Natural killer cell treated with Interleukin-12 subunit alpha and Interleukin-12 subunit beta and Interleukin-15 and Interleukin-18, amount 100 ng/mL, for 72 hours (primary cell): Measurements from ENCODE around the gene INMT. TPM values are rescaled to one million over a fixed set of nuclear protein-coding genes. Genes with fewer than 3 reads are reported as not detected.
A peak's percentile ranks its signal among the peaks of the same experiment; 100 is the strongest.

ENCODE experiments used
- ATAC-seq, 2 donors: fragments of 150-1000 bp; cut with Tn5 transposase in 1 of 2; sonication (Bioruptor Pico), chemical (Tn5 transposase) in 1 of 2; 2 replicates each; pipeline ENCODE4 v1.10.0; 2021
- DNase-seq: peaks from one replicate; pipeline ENCODE4 v3.0.0; 2022; ENCODE audit warnings: low spot score
- H3K27ac Mint-ChIP-seq, 2 donors: 1 replicate in 1 of 2; 2 replicates in 1 of 2; pipeline ENCODE4 v1.8.0; 2022; ENCODE audit warnings: mixed read lengths in 2 of 2, mild to moderate bottlenecking in 1 of 2, moderate library complexity in 1 of 2
- H3K27me3 Mint-ChIP-seq, 2 donors: 1 replicate in 1 of 2; 2 replicates in 1 of 2; pipeline ENCODE4 v1.8.0; 2022; ENCODE audit warnings: mixed read lengths in 2 of 2
- H3K36me3 Mint-ChIP-seq: one replicate; pipeline ENCODE4 v1.8.0; 2022; ENCODE audit warnings: mixed read lengths
- H3K4me1 Mint-ChIP-seq, 2 donors: 1 replicate in 1 of 2; 2 replicates in 1 of 2; pipeline ENCODE4 v1.8.0; 2022; ENCODE audit warnings: low read depth in 2 of 2, mixed read lengths in 2 of 2, mild to moderate bottlenecking in 1 of 2
- H3K4me3 Mint-ChIP-seq: one replicate; pipeline ENCODE4 v1.8.0; 2022; ENCODE audit warnings: mixed read lengths
- H3K9me3 Mint-ChIP-seq: 2 replicates; pipeline ENCODE4 v1.8.0; 2022; ENCODE audit warnings: mixed read lengths
- total RNA-seq, 2 donors: library from RNA; stranded (reverse); gene quantifications; one replicate each; pipeline ENCODE4 v1.2.3, GENCODE V29; 2022

INMT gene
- total RNA-seq, 2 donors from 2014 or later: 0.33 TPM; not detected in 1

DNA sequence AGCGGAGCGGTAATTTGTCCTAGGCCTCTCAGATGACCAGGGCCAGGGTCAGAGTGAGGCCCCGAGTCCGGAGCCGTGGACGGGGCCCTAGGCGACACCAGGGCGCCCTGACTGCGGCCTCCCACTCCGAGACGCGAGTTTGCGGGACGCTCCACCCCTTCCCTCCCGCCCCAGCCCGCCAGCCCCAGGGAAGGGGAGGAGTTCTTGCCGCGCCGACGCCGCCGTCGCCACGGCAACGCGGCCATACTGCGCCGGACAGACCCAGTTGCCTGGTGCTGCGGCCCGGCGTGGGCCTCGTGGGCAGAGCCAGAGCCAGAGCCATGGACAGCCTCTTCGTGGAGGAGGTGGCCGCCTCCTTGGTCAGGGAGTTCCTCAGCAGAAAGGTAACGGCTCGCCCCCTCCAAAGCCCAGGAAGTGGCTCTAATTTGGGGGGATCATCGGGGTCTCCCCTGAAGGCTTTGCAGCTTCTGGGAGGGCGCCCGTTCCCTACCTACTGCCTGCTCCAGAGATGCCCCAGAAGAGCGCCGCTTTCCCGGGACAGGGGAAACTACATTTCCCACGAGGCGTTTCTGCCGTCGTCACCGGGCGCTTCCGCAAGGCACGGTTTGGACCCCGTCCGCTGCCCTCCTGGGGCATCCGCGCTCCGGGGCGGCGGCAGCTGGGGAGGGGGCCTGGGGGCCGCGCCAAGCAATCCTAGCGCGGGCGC lies 19.4 kb downstream of the INMT start, which contains the start of gene MINDY4:
TSS of gene MINDY4 (plus strand) at position 244 of the 706 bp plus-strand sequence. CDS start at position 321, 77 bp downstream.
- H3K27ac Mint-ChIP-seq: peak within 1 kb of the TSS; percentile 40 to 44
- H3K9me3 Mint-ChIP-seq: no peaks in the 10 kb centered on the region
- H3K4me3 Mint-ChIP-seq: peak within 1 kb of the TSS; percentile 81
- H3K27me3 Mint-ChIP-seq: peaks cover 0 to 2% of the 10 kb centered on the region in 2 donors
- no peaks in the 10 kb centered on the region for H3K36me3 Mint-ChIP-seq
- DNase-seq (peak; percentile 79), ATAC-seq (peak; percentile 93)
- H3K4me1 Mint-ChIP-seq: peaks cover 4 to 5% of the 10 kb centered on the region in 2 donors

DNA sequence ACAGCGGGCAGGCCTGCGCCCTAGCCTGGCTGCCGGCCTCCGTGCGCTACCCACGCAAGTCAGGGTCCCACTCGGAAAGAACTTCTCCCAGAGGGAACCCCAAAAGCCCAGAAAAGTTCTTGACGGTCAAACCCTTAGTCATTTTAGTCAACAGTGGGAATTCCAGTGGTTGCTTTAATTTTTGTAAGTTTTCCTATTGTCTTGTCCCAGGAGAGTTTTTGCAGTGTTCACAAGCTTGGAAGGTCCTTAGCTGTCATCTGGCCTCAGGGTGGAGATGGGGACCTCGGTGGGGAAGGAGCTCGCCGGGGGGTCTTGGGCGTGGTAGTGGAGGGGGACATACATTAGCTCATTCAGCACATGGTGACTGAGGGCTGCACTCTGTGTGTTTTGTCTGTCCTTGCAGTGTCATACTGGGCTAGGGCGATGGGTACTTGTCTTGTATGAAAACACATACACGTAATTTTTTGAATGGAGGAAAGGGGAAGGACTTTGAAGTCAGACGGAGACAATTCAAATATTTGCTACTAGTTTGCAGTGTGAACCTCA lies 20.0 kb downstream of the INMT start:
- no peak for DNase-seq
- Mint-ChIP-seq H3K4me3 (peak overlapping the region; percentile 81), H3K36me3 (no peaks in the 10 kb centered on the region), H3K4me1 (peaks cover 4 to 5% of the 10 kb centered on the region in 2 donors), H3K27ac (peak overlapping the region; percentile 26 to 44), H3K9me3 (no peaks in the 10 kb centered on the region), H3K27me3 (peaks cover 0 to 2% of the 10 kb centered on the region in 2 donors)
- no peak for ATAC-seq

DNA sequence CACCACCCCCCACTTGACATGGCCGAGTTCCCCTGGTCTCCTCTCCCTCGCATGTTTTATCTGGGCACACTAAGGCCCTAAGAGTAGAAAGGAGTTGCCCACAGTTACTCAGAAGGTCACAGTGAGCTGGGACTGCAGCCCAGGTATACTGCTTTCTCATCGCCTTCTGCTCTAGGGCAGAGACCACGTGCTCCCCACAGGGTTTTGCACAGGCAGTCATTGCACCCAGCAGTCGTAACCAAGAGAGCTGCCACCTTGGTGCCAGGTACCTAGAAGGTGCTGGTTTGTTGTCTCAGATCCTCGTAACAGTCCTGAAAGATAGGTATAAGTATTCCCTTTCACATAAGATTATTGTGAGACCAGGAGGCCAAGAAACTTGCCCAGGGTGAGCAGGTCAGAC lies 21.0 kb downstream of the INMT start:
- Mint-ChIP-seq H3K4me3 (no peak overlapping the region), H3K4me1 (peaks cover 4 to 5% of the 10 kb centered on the region in 2 donors), H3K36me3 (no peaks in the 10 kb centered on the region), H3K27ac (no peak overlapping the region), H3K9me3 (no peaks in the 10 kb centered on the region), H3K27me3 (peaks cover 0 to 2% of the 10 kb centered on the region in 2 donors)
- DNase-seq (no peak), ATAC-seq (no peak)

DNA sequence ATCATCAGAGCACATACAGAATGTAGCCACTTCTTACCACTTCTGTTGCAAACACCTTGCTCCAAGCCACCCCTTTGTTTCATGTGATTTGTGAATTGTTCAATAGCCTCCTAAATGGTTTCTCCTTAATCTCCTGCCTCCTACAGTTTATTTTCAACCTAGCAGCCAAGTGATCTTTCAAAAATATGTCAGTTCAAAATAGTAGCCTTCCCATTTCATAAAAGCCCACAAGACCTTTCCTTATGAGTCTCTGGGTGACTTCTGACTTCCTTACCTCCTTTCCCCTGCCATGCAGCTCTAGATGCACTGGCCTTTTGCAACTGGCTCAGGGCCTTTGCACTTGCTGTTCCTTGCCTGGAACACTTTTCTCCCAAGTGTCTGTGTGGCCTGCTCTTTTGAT lies 24.1 kb downstream of the INMT start:
- H3K27ac Mint-ChIP-seq: no peak overlapping the region
- peaks cover 4 to 5% of the 10 kb centered on the region in 2 donors for H3K4me1 Mint-ChIP-seq
- H3K27me3 Mint-ChIP-seq: no peaks in the 10 kb centered on the region
- H3K4me3 Mint-ChIP-seq: no peak overlapping the region
- DNase-seq (no peak), ATAC-seq (no peak)
- H3K9me3 Mint-ChIP-seq: no peaks in the 10 kb centered on the region
- no peaks in the 10 kb centered on the region for H3K36me3 Mint-ChIP-seq

DNA sequence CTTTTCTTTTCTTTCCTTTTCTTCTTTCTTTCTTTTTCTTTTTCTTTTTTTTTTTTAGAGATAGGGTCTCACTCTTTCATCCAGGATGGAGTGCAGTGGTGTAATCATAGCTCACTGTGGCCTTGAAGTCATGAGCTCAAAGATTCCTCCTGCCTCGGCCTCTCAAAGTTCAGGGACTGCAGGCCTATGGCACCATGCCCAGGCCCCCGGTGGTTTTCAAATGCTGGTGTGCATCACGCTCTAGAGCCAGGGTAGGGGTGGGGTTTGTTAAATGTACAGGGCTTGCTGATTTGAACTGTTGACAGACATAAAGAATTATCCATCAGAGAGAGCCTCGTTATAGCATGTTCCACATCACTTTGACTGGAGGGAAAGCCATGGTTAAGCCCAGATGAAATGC lies 25.0 kb downstream of the INMT start:
- DNase-seq (no peak), ATAC-seq (no peak)
- Mint-ChIP-seq H3K4me3 (no peak overlapping the region), H3K27me3 (no peaks in the 10 kb centered on the region), H3K27ac (no peak overlapping the region), H3K4me1 (peaks cover 2 to 3% of the 10 kb centered on the region in 2 donors), H3K9me3 (no peaks in the 10 kb centered on the region), H3K36me3 (no peaks in the 10 kb centered on the region)

DNA sequence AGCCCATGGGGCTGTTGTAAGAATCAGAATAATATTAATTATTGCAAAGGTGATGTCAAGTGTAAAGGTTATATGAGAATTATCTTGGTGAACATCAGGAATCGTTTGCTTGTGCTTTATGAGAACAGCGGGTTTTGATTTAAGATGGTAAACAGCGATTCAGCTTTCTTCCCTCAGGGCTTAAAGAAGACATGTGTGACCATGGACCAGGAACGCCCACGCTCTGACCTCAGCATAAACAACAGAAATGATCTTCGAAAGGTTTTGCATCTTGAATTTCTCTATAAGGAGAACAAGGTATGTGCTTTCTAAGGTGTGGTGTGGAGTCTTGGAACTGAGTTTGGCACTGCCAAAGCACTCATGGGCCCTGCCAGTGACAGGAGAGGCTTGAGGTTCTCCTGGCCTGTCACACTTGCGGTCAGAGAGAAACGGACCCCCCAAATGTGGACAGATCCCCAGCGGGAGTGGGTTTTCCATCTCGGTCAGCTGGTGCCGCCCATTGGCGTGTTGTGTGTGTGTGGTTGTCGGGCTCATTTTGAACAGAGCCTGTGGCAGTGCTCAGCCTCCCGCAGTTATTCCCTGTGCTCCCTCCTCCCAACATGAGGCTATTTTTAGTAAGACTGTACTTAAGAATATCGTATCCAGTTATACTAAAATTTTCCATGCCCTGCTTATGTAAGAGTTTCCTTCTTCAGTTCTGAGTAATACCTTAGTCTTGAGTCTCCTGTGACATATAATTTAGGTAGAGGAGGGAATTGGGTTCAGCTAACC lies 26.5 kb downstream of the INMT start:
- H3K9me3 Mint-ChIP-seq: no peaks in the 10 kb centered on the region
- ATAC-seq (no peak), DNase-seq (no peak)
- H3K4me1 Mint-ChIP-seq: no peaks in the 10 kb centered on the region
- no peaks in the 10 kb centered on the region for H3K27me3 Mint-ChIP-seq
- H3K27ac Mint-ChIP-seq: no peak overlapping the region
- H3K36me3 Mint-ChIP-seq: no peaks in the 10 kb centered on the region
- no peak overlapping the region for H3K4me3 Mint-ChIP-seq

DNA sequence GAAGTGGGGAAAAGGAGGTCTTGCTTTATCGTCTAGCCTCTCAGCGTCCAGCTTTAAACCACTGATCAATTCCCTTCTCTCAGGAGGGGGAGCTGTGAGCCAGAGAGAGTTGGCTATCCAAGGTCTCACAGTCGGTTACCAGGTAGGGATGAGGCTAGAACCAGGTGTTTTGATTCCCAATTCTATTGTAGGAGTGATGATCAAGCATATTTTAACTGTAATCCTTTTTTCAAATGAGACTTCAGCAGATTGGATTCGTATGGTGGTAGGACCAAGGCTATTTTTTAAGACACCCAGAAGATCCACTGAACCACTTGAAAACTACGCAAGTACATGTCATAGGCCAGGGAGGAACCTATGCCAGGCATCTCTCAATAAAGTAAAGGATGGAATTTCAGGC lies 27.6 kb downstream of the INMT start:
- Mint-ChIP-seq H3K27ac (no peak overlapping the region), H3K4me1 (no peaks in the 10 kb centered on the region), H3K36me3 (no peaks in the 10 kb centered on the region), H3K9me3 (no peaks in the 10 kb centered on the region), H3K4me3 (no peak overlapping the region), H3K27me3 (no peaks in the 10 kb centered on the region)
- DNase-seq (no peak), ATAC-seq (no peak)

DNA sequence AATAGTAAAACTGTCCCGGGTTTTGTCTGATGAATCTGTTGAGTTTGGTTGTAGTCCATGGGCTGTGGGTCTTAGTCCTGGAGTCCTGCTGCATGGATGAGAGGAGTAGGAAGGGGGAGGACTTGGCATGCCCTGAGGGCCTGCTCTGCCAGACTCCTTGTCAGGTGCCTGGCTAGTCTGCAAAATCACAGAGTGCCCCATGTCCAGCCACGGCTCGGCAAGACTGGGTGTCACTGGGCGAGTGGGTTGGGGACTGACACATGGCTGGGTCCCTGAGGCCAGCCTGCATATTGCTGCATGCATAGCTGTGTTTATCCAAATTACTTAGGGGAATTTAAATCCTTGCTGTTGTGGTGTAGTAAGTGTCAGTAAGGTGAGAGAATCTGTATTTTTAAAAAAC lies 29.0 kb downstream of the INMT start:
- Mint-ChIP-seq H3K27ac (no peak overlapping the region), H3K36me3 (no peaks in the 10 kb centered on the region), H3K9me3 (no peaks in the 10 kb centered on the region), H3K4me1 (no peaks in the 10 kb centered on the region), H3K27me3 (no peaks in the 10 kb centered on the region), H3K4me3 (no peak overlapping the region)
- DNase-seq (no peak), ATAC-seq (no peak)

DNA sequence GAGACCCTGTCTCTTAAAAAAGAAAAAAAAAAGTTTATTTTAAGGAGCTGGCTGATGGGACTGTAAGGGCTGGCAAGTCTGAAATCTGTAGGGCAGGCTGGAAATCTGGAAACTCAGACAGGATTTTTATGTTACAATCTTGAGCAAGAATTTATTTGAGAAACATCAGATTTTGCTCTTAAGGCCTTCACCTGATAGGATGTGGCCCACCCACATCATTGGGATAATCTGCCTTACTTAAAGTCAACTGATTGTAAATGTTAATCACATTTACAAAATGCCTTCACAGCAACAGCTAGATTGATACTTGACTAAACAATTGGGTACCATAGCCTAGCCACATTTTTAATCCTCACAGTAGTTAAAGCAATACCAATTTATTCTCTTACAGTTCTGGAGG lies 30.8 kb downstream of the INMT start:
- ATAC-seq: no peak
- H3K27me3 Mint-ChIP-seq: no peaks in the 10 kb centered on the region

DNA sequence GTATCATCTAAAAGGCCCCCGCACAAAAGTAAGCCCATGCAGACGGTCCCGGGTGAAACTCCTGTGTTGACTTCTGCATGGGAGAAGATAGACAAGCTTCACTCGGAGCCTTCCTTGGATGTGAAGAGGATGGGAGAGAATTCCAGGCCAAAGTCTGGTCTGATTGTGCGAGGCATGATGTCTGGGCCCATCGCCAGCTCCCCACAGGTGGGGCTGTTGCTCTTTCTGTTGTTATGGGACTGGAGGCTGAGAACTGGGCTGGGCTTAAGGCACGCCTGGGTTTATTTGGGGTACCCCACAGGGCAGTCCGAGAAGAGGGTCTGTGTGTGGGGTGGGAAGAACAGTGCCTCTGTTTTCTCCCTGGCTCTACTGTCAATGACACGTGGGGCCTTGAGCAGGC lies 33.9 kb downstream of the INMT start:
- Mint-ChIP-seq H3K9me3 (no peaks in the 10 kb centered on the region), H3K4me3 (no peak overlapping the region), H3K27ac (no peak overlapping the region), H3K4me1 (no peaks in the 10 kb centered on the region), H3K27me3 (no peaks in the 10 kb centered on the region), H3K36me3 (no peaks in the 10 kb centered on the region)
- no peak for DNase-seq
- no peak for ATAC-seq

More for the DNA sequence above, 30.8 kb downstream of the INMT start:
- Mint-ChIP-seq H3K27ac (no peak overlapping the region), H3K4me1 (no peaks in the 10 kb centered on the region), H3K9me3 (no peaks in the 10 kb centered on the region), H3K36me3 (no peaks in the 10 kb centered on the region), H3K4me3 (no peak overlapping the region)
- no peak for DNase-seq

DNA sequence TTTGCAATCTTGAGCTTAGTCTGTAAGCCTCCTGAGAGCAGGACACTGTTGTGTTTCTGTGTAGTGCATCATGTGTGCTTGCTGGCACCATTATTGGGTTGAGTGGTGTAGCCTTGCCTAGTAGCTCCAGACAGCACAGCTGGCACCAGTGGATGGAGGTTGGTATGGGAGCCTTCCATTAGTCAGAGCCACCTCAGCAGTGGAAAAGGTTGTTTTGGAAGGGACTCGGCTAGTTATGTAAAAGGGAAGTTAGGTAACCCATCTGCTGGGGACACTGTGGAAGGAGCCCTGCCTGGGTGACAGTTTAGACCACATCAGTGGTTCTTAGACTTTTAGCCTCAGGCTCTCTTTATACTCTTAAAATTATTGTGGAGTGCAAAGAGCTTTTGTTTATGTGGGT lies 35.6 kb downstream of the INMT start:
- no peak for DNase-seq
- H3K36me3 Mint-ChIP-seq: no peaks in the 10 kb centered on the region
- ATAC-seq: no peak
- H3K9me3 Mint-ChIP-seq: no peaks in the 10 kb centered on the region
- H3K4me1 Mint-ChIP-seq: no peaks in the 10 kb centered on the region
- H3K4me3 Mint-ChIP-seq: no peak overlapping the region
- H3K27me3 Mint-ChIP-seq: no peaks in the 10 kb centered on the region
- H3K27ac Mint-ChIP-seq: no peak overlapping the region

DNA sequence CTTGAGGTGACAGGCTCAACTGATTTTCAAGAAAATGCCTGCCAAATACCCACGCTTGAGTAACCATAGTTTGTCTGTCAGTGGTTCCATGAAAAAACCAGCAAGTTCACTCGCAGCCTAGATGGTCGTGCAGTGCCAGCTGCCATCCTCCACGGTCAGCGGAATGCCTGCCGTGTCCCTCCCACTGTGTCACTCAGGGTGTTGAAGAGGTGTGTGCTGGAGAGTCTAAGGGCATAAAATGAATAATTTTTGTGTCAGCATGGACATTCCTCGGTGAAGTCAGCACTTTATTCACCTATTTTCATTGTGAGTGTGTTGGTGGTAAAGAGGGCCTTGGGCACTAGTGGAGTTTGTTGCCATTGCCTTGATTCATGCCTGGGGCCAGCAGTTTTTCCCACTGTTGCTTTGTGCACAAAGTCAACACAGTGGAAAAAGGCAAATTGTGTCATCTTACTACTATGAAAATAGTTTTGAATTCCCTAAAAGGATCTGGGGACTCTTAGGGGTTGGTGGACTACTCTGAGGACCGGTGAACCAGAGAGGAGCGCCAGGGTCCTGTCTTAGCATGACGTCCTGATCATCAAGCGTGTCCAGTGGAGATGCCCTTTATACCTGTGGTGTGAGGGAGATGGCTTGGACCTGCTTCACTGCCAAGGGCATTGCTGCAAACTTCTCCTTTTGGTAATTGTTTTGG lies 36.9 kb downstream of the INMT start:
- no peak for DNase-seq
- H3K27ac Mint-ChIP-seq: no peak overlapping the region
- ATAC-seq: no peak
- no peaks in the 10 kb centered on the region for H3K9me3 Mint-ChIP-seq
- no peaks in the 10 kb centered on the region for H3K36me3 Mint-ChIP-seq
- no peak overlapping the region for H3K4me3 Mint-ChIP-seq
- no peaks in the 10 kb centered on the region for H3K4me1 Mint-ChIP-seq
- H3K27me3 Mint-ChIP-seq: no peaks in the 10 kb centered on the region

DNA sequence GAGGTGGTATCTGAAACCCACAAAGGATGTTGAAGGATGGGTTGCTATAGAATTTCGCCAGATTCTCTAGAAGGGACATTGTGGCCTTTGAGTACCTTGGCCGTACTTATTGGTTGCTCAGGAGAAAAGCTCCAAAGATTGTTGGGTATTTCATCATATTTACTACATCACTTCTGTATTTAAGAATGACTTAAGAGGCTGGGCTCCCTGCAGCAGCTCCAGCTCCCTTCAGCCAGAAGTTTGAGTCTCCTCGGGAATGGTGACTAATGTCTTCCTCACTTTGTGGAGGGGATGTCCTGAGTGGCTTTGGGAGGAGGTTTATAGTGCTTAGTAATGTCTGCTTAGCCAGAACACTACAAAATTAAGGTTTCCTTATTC lies 37.4 kb downstream of the INMT start:
- no peaks in the 10 kb centered on the region for H3K9me3 Mint-ChIP-seq
- no peaks in the 10 kb centered on the region for H3K4me1 Mint-ChIP-seq
- no peaks in the 10 kb centered on the region for H3K27me3 Mint-ChIP-seq
- no peak overlapping the region for H3K4me3 Mint-ChIP-seq
- DNase-seq (no peak), ATAC-seq (no peak)
- H3K27ac Mint-ChIP-seq: no peak overlapping the region
- H3K36me3 Mint-ChIP-seq: no peaks in the 10 kb centered on the region

DNA sequence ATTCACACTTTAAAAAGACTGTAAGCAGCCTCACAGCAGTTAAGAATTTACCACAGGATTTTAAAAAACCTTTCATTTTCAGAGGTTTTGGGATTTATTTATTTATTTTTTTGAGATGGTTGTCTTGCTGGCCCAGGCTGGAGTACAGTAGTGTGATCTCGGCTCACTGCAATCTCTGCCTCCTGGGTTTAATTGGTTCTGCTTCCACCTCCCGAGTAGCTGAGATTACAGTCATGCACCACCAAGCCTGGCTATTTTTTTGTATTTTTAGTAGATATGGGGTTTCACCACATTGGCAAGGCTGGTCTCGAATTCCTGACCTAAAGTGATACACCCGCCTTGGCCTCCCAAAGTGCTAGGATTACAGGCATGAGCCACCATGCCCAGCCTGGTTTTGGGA lies 38.4 kb downstream of the INMT start:
- Mint-ChIP-seq H3K4me1 (no peaks in the 10 kb centered on the region), H3K4me3 (no peak overlapping the region), H3K9me3 (no peaks in the 10 kb centered on the region), H3K27ac (no peak overlapping the region), H3K27me3 (no peaks in the 10 kb centered on the region), H3K36me3 (no peaks in the 10 kb centered on the region)
- DNase-seq: no peak
- no peak for ATAC-seq
